Stimulated activated CD8-positive, alpha-beta memory T cell treated with anti-CD3 and anti-CD28 coated beads, Interleukin-4, amount 100 ng/mL, for 4 hours (primary cell): ENCODE results near the gene GGN.
"Not testable (repeated sequence)": the region's sequence is repeated elsewhere in the genome, so short reads cannot be mapped to it uniquely, and the experiment has no call there.

Experiments
- DNase-seq, 2 donors: peaks; one replicate each; pipeline ENCODE4 v3.0.0-alpha.2; 2020; ENCODE audit warnings: low read depth in 2 of 2, low spot score in 1 of 2

Gene GGN

GRCh38 chr19:38387550-38388348, at the start of gene GGN:
Gene GGN, minus strand, starts transcription at chr19:38388034. Its CDS starts 773 bp downstream, at chr19:38387261.
- peak; percentile 45 to 58 for DNase-seq

GRCh38 chr19:38437295-38437694, 49.5 kb upstream of the GGN start:
- DNase-seq, result no peak

GRCh38 chr19:38434549-38435051, 46.8 kb upstream of the GGN start:
- DNase-seq, result no peak

- DNase-seq, result no peak
Observed at GRCh38 chr19:38433268-38433733, 45.5 kb upstream of the GGN start, which contains the start of gene RYR1. Gene RYR1, plus strand, starts transcription at chr19:38433691. Its CDS starts 139 bp downstream, at chr19:38433830.

- DNase-seq, result no peak
Observed at GRCh38 chr19:38430931-38431330, 43.1 kb upstream of the GGN start.

GRCh38 chr19:38429811-38430156, 42.0 kb upstream of the GGN start:
- no peak for DNase-seq

- no peak for DNase-seq
Observed at GRCh38 chr19:38429055-38429810, 41.4 kb upstream of the GGN start.

- DNase-seq, result not testable (repeated sequence)
Observed at GRCh38 chr19:38427035-38427677, 39.3 kb upstream of the GGN start.

- no peak for DNase-seq
Observed at GRCh38 chr19:38425810-38426466, 38.1 kb upstream of the GGN start, which contains the start of gene RASGRP4. Gene RASGRP4, minus strand, starts transcription at chr19:38426219. Its CDS starts 128 bp downstream, at chr19:38426091.

GRCh38 chr19:38425222-38425809, 37.5 kb upstream of the GGN start:
- no peak for DNase-seq

- DNase-seq, result no peak
Observed at GRCh38 chr19:38424272-38424671, 36.4 kb upstream of the GGN start.

- DNase-seq, result no peak
Observed at GRCh38 chr19:38422438-38422837, 34.6 kb upstream of the GGN start.

- no peak for DNase-seq
Observed at GRCh38 chr19:38421856-38422255, 34.0 kb upstream of the GGN start.

GRCh38 chr19:38420935-38421334, 33.1 kb upstream of the GGN start:
- DNase-seq, result no peak

GRCh38 chr19:38417544-38418506, 30.0 kb upstream of the GGN start:
- peak in 1 of 2 donors; percentile 12 for DNase-seq

- DNase-seq, result no peak
Observed at GRCh38 chr19:38417146-38417543, 29.3 kb upstream of the GGN start.

- DNase-seq, result no peak
Observed at GRCh38 chr19:38413416-38413815, 25.6 kb upstream of the GGN start.

- no peak for DNase-seq
Observed at GRCh38 chr19:38412961-38413360, 25.1 kb upstream of the GGN start.

- DNase-seq, result no peak
Observed at GRCh38 chr19:38412491-38412890, 24.7 kb upstream of the GGN start.
